GM21381 (cell line): ENCODE results near the gene TANGO6.

Experiments used
- ATAC-seq: cut with Tn5 transposase; IDR thresholded peaks from one replicate; pipeline ENCODE4 v1.9.1; 2021; ENCODE audit warnings: mild to moderate bottlenecking, moderate library complexity; ENCODE audit not compliant: unreplicated experiment

TANGO6 gene

DNA sequence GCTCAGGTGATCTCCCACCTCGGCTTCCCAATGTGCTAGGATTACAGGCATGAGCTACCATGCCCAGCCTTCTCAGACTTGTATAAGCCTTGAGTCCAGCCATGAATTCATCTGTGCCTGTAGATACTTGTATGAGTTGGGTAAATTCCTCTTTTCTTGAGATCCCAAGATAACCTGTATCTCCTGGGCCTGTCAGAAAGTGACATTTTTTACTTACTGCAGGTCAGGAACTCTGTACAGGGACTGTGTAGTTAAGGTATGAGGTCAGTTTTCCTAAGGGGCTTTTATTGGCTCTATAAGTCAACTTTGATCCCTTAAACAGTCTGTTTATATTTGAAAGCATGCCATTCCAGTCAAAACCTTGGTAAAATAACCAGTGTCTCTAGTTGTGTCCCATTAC, 155.8 kb downstream of the TANGO6 start:
- no peak for ATAC-seq

DNA sequence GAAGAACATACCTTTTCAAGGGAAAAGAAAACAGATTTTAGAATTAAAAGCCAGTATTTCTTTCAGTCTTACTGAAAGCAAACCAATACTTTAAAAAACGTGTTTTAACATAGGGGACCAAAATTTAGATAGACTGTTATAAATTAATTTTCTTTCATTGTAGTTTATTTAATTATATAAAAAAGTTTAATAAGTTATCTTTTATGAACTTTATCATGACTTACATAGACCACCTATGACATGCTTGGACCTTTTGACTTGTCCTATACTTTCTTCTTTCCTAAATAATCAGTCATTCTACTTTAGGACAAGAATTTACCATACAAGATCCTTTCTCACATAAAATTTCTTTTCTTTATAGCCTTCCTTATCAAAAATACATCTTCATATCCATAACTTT, 160.2 kb downstream of the TANGO6 start:
- ATAC-seq: no peak

DNA sequence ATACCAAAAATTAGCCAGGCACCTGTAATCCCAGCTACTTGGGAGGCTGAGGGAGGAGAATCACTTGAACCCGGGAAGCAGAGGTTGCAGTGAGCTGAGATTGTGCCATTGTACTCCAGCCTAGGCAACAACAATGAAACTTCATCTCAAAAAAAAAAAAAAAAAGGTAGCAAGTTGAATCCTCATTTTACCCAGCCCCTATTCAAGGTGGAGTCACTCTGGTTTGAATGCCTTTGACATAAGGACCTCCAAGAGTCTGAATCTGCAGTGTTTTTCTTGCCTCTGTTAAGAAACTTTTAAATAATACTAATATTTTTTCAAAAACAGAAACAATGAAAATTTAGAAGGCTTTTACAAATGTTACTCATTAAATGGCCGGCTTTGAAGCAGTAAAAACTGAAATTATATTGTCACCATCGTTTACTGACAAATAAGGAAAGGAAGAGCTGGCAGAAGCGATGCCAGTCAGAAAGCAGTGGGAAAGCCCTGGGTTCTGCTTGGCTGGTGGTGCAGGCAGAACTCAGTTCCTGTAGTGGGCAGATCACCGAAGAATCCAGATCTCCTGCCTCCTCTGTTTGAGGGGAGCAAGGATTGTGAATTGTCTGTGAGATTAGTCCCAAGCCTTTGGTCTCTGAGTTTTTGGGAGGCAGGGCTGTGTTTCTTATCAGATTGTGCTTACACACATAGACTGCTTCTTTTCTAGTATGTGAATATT, 162.5 kb downstream of the TANGO6 start:
- ATAC-seq: no peak

DNA sequence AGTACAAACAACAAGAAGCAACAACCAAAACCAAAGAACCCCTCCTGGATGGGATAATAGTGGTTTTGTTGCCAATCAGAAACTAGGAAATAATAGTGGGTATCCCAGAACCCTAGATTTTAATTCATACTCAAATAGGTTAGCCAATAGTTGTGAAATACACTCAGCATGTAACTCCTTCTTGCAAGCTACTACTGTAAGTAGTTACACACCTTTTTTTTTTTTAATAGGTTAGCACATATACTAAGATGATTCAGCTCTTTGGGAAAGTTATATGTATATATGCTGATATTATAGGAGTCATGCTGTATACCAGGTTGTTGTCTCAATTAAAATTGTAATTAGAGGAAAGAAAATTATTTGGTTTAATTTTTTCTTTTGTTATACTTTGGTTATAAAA, 169.6 kb downstream of the TANGO6 start:
- no peak for ATAC-seq

DNA sequence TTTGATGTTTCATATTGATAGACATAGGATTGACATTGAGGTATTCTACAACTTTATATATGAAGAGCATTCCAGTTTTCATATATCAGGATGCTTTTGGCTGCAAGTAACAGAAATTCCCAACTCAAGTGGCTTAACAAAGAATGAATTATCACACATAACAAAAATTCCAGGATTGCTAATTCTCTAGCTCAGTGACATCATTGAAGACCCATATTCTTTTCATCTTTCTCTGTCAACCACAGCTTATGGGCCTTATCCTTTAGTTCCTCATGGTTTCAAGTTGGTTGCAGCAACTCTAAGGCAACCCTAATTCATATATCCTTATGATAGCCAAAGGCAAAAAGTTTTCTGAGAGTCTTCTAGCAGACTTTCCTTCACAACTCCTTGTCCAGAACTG, 170.7 kb downstream of the TANGO6 start:
- ATAC-seq: no peak

DNA sequence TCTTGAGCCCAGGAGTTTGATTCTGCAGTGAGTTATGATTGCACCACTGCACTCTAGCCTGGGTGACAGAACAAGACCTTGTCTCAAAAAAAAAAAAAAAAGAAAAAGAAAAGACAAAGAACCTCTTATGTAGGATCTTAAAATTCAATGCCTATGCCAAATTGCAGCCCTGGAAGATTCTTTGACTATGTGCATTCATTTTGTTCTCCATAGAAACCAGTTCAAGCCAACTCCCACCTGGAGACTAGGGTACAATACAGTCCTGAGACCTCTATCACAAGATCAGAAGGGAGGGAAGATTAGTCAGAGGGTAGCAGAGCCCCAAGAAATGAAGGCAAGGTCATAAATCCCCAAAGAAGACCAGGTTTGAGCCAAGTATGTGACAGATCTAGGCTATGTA, 171.5 kb downstream of the TANGO6 start:
- no peak for ATAC-seq

DNA sequence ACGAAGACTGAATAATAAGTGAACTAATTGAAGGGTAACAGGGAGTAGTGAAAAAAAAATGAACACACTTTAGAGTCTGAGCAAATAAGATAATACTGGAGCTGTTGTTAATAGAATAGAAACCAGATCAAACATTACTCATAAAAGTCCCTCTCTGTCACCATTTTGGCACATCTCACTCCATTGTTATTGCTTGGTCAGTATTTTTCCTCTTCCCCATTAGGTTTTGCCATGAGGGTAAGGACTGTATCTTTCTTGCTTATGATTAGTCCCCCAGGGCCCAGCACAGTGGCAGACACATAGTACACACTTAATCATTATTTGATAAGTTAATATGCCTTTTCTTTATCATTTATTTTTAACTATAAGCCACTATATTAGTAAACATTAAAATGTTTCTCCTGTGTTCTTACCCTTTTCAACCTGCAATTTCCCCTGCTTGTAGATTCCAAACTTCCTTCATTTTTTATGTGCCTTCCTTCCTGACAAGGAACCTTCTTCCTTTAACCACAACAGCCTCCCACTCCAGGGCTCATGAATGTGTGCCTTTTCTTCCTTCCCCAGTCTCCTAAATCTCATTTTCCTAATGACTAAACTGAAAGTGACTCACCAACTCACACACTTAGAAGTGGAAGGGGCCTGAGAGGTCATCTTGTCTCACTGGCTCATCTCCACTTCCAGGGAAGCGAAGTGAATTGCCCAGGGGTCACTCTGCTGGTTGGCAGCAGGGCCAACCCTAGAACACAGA, 173.9 kb downstream of the TANGO6 start:
- no peak for ATAC-seq

DNA sequence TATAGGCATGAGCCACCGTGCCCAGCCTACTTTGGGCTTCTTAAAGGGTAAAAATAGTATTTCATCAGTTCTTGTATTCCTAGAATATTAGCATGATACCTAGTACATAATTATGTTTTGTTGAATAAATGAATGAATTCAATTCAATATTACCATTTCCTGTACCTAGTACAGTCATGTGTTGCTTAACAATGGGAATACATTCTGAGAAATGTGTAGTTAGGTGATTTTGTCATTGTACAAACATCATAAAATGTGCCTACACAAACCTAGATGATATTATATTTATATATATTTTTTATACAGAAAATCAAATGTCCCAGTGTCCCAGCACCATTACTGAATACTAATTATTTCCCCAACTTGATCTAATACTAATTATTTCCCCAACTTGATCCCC, 176.5 kb downstream of the TANGO6 start:
- ATAC-seq: no peak

DNA sequence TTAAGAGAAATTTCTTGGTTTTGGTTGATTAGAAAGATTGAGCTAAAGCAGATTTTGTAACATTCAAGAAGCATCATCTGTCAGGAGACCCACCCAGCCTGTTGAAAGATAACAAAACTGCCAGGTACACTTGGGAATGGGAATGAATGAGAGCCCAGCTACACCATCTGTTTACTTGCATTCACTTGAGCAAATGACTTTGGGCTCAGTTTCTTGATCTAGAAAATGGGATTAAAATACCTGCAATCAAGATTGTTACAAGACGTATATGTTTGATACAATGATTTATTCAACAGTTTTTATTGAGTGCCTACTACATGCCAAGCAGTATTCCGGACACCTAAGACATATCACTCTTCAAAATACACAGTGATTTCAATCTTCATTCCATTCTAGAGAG, 185.8 kb downstream of the TANGO6 start:
- ATAC-seq: no peak

DNA sequence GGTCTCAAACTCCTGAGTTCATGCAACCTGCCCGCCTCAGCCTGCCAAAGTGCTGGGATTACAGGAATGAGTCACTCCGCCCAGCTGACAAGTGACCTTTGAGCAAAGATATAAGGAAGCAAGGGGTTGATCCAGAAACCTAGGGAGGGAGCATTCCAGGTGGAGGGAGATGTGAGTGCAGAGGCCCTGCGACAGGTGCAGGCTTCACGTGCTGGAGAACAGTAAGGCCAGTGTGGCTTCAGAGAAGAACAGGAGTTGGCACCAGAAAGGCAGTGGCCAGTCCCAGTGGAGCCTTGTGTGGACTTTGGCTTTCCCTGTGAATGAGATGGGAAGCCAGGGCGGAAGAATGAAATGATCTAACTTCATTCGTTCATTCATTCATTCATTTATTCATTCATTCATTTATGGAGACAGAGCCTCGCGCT, 188.6 kb downstream of the TANGO6 start:
- no peak for ATAC-seq

DNA sequence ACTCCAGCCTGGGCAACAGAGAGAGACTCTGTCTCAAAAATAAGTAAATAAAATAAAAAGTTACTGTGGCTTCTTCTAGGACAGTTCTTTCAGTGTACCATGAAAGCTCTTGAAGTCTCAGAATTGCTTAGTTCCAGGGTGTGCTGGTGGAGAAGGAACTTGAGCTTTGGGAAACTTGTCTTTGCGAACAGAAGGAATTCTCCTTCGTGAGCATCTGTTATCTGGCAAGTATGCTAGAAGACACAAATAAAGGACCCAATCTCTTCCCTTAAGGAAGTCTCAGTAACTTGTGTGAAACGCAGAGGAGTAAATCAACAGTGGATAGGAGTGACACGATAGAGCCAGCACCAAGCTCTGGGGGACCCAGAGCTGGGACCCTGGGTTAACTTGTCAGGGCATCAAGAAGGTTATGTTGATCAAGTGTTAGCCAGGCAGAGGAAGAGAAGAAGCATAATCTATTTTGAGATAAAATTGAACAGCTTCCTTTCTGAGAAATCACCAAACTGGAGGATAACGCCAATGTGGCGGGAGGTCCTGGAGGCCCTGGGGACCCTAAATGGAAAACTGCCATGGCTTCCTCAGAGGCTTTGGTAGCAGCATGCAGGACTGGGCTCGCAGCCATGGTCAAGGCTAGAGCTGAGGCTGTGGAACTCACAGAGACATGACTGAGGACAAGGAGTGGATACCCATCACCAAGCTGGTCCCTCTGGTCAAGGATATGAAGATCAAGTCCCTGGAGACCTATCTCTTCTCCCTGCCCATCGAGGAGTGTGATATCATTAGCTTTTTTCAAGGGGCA, 190.0 kb downstream of the TANGO6 start:
- ATAC-seq: no peak

DNA sequence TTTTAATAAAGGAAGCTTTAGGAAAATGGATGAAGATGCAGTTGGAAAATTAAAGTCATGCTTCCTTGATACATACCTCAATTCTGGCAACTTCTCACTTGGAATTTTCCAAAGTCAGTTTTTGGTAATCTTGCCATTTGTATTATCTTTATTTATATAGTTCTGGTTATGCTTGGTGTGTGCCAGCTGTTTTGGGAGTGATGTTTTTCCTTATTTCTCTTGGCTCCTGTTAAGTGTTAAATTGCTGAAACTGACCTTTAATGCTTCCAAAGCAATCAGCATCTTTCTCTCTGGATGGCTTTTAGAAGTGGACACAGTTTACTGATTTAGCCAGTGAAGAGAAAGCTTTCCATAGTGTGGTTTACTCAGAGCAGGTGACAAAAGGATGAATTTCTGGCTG, 192.0 kb downstream of the TANGO6 start:
- ATAC-seq: no peak

DNA sequence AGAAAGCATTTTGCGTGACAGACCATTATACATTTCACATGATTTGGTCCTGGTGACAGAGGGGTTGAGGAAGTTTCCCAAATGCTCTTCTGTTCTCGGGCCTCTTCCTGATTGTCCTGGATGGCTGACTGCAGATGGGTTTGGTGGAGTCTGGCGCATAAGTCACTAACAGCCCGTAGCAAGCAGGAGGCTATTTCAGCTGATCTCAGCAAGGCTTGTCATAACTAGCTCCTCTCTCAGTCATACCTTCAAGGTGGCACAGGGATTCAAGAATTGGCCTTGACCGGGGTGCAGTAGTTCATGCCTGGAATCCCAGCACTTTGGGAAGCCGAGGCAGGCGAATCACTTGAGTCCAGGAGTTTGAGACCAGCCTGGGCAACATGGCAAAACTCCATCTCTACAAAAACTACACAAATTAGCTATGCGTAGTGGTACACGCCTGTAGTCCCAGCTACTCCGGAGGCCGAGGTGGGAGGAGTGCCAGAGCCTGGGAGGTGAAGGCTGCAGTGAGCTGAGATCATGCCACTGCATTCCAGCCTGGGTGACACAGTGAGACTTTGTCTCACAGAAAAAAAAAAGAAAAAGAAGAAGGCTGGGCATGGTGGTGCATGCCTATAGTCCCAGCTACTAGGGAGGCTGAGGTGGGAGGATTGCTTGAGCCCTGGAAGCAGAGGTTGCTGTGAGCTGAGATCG, 193.2 kb downstream of the TANGO6 start:
- ATAC-seq: no peak

DNA sequence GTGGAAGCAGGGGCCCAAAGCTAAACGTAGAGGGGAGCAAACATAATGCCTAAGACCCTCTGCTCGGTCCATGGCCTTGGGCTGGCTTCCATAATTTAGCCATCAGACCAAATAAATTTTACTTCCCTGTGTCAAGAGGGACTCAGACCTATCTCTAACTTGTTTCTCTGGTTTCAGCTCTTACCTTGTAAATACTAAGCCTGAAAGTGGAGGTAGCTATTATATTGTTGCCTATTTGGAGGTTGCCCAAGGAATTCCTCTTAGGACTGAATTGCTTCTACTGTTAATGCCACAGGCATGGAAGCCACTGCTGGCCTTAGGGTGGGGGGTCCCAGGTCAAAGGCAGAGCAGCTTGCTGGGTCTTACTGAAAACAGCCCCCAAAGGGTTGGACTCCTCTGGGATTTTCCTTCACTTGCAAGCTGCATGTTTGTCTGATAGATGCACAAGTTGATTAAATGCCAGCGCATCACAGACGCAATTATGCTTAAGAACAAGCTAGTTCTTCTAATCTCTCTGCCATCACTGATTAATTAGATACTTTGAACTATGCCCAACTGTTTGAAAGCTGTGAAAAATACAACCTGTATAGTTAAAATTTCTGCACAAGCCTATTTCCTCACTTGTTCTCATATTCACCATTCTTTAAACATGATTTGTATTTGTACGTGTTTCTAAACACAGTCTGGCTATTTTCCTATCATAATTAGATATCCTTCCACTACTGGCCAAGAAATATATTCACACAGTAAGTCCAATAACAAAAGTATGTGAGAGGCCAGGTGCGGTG, 194.2 kb downstream of the TANGO6 start:
- no peak for ATAC-seq

DNA sequence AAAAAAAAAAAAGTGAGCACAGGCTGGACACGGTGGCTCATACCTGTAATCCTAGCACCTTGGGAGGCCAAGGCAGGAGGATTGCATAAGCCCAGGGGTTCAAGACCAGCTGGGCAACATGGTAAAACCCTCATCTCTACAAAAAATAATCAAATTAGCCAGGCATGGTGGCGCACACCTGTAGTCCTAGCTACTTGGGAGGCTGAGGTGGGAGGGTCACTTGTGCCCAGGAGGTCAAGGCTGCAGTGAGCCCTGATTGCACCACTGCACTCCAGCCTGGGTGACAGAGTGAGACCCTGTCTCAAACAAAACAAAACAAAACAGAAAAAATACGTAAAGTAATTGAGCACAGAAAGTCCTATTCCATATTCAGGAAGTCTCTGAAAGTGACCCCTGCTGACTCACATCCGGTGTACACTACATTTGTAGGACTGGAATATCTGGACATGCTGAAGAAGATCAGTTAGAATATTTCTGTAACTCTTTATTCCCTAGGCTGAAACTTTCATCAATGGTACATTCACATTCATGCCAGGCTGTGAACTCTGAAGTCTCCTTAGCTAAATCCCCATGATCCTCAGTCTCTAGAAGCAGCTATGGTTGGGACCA, 196.1 kb downstream of the TANGO6 start:
- no peak for ATAC-seq

DNA sequence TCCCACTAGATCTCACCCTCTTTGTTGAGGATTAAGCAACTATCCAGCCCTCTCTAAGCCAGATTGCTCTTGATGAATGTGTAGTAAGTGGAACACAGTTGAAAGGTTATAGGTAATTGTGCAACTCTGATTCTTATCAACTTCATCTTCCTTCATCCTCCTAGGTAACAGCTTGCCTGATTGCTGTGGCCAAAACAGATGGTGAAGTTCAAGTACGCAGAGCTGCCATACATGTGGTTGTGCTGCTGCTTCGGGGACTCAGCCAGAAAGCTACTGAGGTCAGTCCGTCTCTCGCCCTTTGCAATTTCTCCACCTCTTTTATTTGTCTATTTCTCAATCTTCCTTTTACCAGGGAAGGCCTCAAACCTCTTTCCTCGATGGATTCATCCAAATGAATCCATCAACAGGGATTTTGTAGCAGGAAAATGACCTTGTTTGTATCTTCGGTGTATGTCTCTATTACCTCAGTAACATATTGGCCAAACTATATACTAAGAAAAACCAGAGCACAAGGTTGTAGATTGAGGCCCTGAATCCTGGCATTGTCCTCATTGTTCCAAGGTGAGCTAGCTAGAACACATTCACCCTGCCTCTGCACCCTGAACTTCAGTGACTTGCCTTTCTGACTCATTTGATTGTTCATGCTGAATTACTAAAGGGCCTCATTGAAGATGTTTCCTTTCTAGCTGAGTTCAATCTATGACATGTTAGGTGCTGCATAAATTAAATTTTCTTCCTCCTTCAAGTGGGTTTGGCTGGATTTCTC, 197.0 kb downstream of the TANGO6 start:
- ATAC-seq: no peak

DNA sequence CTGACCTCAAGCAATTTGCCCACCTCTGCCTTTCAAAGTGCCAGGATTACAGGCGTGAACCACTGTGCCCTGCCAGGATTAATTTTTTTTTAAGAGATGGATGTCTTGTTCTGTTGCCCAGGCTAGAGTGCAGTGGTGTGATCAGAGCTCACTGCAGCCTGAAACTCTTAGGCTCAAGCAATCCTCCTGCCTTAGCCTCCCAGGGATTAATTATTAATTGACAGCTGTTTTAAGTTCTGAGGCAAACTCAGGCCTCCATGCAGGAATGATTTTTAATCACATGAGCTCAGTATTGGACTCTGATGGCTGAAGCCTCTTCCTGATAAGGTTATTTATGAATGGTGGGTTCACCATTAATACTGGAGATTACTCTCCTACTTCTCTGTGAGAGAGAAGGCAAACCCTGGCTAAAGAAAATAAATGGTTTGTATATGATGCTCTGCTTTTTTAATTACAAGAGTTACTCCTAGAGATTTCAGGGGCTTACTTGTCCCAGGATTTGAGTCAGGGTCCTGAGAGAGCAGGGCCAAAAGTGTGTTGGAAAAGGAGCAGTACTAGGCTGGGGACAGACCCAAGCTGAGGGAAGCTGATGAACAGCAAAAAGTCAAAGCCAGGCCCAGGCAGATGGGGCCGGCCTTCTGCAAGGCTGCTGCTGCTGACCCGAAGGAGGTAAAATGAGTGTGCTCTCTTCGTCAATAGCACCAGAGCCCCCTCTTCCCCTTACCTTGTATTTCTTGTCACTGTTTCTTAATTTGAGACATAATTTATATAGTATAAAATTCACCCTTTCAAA, 205.2 kb downstream of the TANGO6 start:
- no peak for ATAC-seq

DNA sequence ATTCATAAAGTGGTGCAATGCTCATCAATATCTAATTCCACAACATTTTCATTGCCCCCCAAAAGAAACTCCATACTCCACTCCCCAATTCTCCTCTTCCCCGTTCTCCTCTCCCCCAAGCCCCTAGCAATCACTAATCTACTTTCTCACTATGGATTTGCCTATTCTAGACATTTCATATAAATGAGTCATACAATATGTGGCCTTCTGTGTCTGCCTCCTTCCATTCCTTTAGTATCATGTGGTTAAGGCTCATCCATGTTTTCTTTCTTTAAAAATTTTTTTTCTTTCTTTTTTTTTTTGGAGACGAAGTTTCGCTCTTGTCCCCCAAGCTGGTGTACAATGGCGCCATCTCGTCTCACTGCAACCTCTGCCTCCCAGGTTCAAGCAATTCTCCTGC, 205.8 kb downstream of the TANGO6 start:
- no peak for ATAC-seq
